NCI-H128 (cell line): Measurements from ENCODE around the gene CAMK1G.

Experiments
- DNase-seq: peaks from one replicate; lab custom pipeline; 2025; ENCODE audit not compliant: unreplicated experiment; lab: John Stamatoyannopoulos, UW

CAMK1G gene

GRCh38 chr1:209597499-209597898, 14.0 kb downstream of the CAMK1G start:
- DNase-seq = no peak

GRCh38 chr1:209598227-209598626, 14.7 kb downstream of the CAMK1G start:
- DNase-seq = no peak

DNA sequence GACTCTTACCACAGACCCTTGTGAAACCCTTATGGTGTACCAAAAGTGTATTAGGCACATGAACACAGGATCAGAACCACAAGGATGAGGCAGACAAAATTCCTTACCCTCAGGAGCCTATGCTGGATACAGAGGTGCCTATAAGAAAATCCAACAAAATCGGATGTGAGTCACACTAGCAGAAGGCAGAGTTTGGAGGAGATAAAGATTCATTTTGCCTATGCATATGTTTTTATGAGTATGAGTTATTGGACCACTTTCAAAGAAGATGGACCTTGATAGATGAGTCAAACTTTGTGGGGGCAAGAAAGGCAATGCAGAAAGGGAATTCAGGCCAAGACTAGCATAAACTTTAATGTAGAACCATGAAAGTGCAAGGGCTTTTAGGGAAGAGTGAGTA, 17.0 kb downstream of the CAMK1G start:
- no peak for DNase-seq

GRCh38 chr1:209601809-209602657, 18.5 kb downstream of the CAMK1G start:
- no peak for DNase-seq

GRCh38 chr1:209603877-209604276, 20.4 kb downstream of the CAMK1G start:
- DNase-seq = no peak

GRCh38 chr1:209607102-209607794, 23.7 kb downstream of the CAMK1G start:
- DNase-seq = no peak

DNA sequence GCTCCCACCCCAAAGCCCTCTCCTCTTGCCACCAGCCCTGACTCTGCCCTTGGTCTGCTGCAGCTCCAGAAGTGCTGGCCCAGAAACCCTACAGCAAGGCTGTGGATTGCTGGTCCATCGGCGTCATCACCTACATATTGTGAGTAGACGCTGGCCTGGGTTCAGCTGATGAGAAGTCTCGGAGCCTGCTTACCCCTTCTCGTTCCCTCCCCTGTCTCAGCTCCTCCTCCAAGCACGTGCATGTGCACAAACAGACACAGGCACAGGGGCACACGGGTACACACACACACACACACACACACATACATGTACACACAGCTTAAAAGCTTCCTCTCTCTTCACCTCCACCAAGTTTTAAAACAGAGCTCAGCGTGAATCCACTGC, 24.3 kb downstream of the CAMK1G start:
- DNase-seq = no peak

DNA sequence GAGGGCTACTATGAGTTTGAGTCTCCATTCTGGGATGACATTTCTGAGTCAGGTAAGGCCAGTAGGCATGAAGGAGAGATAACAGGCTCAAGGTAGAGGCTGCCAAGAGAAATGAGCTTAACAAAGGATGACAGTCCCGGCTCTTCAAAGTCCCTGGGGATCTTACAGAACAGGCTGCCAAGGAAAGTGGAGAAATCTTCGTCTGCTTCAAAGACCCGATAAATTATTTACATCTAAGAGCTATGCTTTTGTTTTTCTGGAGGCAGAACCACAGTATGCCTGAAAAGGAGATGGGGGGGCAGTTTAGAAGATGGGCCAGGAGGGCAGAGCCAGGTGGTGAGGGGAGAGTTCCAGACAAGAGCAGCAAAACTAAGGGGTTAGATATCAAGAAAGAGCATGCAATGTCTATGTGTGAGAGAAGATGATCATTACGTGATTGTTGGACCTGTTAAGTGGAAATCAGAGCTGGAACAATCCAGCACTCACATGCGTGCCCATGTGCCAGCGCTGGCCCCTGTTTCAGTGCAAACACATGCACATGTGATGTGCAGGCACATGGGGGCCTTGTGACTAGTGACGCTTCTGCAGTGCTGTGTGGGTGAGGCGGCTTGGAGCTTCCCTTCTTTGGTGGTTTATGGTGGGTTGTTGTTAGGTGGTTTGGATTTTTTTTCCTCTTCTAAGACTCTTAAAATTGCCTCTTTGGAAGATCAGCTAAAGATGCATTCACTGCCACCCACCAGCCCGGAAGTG, 25.7 kb downstream of the CAMK1G start:
- no peak for DNase-seq

GRCh38 chr1:209609791-209610630, 26.5 kb downstream of the CAMK1G start:
- DNase-seq = no peak

DNA sequence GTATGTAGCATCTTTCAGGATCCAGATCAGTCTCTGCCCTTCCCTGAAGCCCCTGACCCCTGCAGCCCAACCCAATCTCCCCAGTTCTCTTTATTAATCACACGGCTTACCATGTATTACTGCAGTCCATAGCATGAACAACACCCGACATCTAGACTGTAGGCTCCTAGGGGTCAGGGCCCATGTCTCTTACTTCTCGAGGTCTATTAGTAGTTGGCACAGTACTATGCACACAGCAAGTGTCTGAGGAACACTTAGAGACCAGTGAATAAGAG, 27.1 kb downstream of the CAMK1G start:
- no peak for DNase-seq

DNA sequence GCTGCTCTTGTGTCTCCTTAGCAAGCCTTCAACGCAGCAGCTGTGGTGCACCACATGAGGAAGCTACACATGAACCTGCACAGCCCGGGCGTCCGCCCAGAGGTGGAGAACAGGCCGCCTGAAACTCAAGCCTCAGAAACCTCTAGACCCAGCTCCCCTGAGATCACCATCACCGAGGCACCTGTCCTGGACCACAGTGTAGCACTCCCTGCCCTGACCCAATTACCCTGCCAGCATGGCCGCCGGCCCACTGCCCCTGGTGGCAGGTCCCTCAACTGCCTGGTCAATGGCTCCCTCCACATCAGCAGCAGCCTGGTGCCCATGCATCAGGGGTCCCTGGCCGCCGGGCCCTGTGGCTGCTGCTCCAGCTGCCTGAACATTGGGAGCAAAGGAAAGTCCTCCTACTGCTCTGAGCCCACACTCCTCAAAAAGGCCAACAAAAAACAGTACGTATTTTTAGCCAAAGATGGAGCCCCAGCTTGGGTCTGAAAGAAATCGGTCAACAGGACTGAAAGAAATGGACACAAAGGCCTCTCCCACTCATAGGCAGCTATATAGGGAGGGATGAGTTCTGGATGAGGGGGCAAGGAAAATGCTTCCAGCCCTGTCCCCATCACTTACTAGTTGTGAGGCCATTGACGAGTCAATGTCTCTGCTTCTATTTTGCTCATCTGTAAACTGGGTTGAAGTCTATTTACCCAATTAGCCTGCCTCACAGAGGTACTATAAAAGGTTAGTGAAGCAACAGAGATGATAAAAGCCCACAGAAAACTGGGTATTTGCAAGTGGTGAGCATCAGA, 28.5 kb downstream of the CAMK1G start:
- DNase-seq = no peak

GRCh38 chr1:209612646-209613399, 29.3 kb downstream of the CAMK1G start:
- DNase-seq = no peak

- no peak for DNase-seq
Observed at GRCh38 chr1:209613400-209614150, 30.1 kb downstream of the CAMK1G start.

DNA sequence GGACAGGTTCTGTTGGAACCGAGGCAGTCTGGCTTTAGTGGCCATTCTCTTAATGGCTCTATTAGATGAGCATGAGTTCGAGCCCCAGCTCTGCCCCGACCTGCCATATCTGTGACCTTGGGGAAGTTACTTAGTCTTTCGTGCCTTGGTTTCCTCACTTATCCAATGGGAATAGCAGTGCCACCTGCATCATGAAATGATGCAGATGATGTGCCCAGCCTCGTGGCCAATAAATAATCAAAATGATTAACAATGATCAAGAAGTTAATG, 30.6 kb downstream of the CAMK1G start:
- DNase-seq = no peak

DNA sequence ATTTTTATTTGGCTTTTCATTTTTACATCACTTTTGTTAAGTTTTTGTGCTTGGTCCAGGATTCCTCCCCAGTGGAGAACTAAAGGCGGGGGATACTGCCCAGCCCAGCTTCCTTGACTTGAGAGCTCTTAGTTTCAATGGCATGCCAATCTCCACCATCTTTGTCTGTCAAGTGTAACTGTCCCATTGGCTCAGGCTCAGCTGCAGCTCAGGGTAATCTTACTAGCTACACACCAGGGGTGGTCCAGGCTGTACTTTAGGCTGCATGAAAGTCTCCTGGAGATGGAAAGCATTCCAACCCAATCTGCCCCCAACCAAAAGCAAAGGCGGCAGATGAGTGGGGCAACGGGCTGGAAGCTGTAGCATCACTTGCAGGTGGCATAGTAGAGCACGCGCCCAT, 31.4 kb downstream of the CAMK1G start:
- DNase-seq = no peak

- DNase-seq = no peak
Observed at GRCh38 chr1:209616366-209617046, 33.0 kb downstream of the CAMK1G start.

DNA sequence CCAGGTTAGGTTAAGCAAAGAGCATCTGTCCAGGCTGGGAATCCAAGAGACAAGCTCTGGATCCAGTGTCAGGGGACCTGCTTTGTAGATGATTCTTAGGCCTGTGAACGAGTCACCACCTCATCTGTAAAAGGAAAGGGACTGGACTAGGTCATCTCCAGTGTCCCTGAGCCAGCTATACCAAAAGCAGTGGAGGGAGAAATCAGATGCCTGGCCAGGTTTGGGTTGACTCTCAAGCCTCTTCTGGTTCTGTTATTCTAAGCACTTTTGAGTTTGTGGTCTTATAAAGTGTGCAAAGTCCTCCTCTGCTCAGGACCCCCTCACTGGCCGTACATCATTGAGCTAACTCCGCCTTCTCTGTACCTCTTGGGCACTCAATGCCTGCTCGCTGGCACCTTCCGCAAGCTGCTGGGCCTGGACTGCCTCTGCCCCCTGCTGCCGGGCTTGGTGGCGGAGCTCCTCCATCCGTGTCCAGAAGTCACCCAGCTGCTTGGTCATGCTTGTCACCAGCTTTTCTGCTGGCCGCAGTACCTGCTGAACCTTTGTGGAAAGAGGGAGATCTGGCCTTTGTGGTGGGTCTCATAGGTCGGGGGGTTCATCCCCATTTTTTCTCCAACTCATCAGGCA, 33.6 kb downstream of the CAMK1G start:
- no peak for DNase-seq

DNA sequence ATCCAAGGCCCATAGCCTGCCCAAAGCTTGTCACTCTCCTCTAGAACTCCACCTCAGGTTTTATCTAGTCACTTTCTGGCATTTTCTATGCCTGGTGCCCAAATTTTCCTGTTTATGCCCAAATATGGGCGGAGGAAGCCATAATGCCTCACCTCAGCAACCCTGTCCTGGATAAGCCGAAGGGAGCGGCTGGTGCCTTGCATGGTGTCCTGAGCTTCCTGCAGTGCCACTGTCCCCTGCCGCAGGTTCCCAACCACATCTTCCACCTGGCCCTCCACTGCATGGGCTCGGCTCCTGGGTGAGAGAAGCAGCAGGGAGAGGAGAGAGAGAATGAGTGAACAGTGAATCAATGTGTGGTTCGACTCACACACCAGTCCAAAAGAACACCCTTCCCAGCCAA, 34.2 kb downstream of the CAMK1G start:
- no peak for DNase-seq
